Keratinocyte (primary cell): ENCODE measurements around the gene IFT122. TPM values are rescaled to one million over a fixed set of nuclear protein-coding genes. Genes with fewer than 3 reads are reported as not detected.

Experiments
- DNase-seq: peaks from one replicate; pipeline ENCODE4 v3.0.0-alpha.2; 2011; ENCODE audit warnings: low read depth, missing footprints, low spot score
- FAIRE-seq: peaks from 2 replicates; lab custom pipeline; 2011; peaks lifted over from hg19 to GRCh38; lab: Jason Lieb, UNC
- H2AFZ ChIP-seq: 2 replicates; pipeline ENCODE4 v1.6.0; 2012; ENCODE audit warnings: low read length, control low read depth, inconsistent platforms; ENCODE audit not compliant: control insufficient read depth
- H3K27ac ChIP-seq: 2 replicates; pipeline ENCODE4 v1.5.1; 2011; ENCODE audit warnings: low read length; ENCODE audit not compliant: control insufficient read depth, insufficient read depth
- H3K27me3 ChIP-seq: 3 replicates; pipeline ENCODE4 v1.6.0; 2011; ENCODE audit warnings: low read length; ENCODE audit not compliant: control insufficient read depth, insufficient read depth; ENCODE audit errors: extremely low read depth
- H3K36me3 ChIP-seq, 2 experiments: 2 replicates in 1 of 2; 3 replicates in 1 of 2; pipeline ENCODE4 v1.5.1; 2011; ENCODE audit warnings: low read length in 2 of 2, mild to moderate bottlenecking in 1 of 2; ENCODE audit not compliant: control insufficient read depth in 2 of 2, insufficient read depth in 2 of 2; ENCODE audit errors: extremely low read depth in 1 of 2
- H3K4me1 ChIP-seq: 3 replicates; pipeline ENCODE4 v1.5.1; 2011; ENCODE audit warnings: low read length; ENCODE audit not compliant: control insufficient read depth, insufficient read depth; ENCODE audit errors: extremely low read depth
- H3K4me2 ChIP-seq: 3 replicates; pipeline ENCODE4 v1.6.0; 2011; ENCODE audit warnings: low read depth, low read length; ENCODE audit not compliant: control insufficient read depth, insufficient read depth; ENCODE audit errors: extremely low read depth
- H3K4me3 ChIP-seq, 3 experiments: fragments of 200-600 bp in 1 of 3; sonication (generic) in 1 of 3; 2 replicates in 2 of 3; 3 replicates in 1 of 3; pipeline ENCODE4 v1.5.1; 2011 to 2016; ENCODE audit warnings: low read length in 3 of 3, mild to moderate bottlenecking in 3 of 3, control low read depth in 2 of 3, inconsistent platforms in 1 of 3, low read depth in 1 of 3, mixed read lengths in 1 of 3, mixed run types in 1 of 3, moderate library complexity in 1 of 3; ENCODE audit not compliant: control insufficient read depth in 2 of 3, insufficient read depth in 2 of 3; ENCODE audit errors: extremely low read depth in 1 of 3
- H3K79me2 ChIP-seq: 2 replicates; pipeline ENCODE4 v1.6.0; 2012; ENCODE audit warnings: low read length; ENCODE audit not compliant: control insufficient read depth, insufficient read depth
- H3K9ac ChIP-seq: 3 replicates; pipeline ENCODE4 v1.6.0; 2011; ENCODE audit warnings: low read length; ENCODE audit not compliant: control insufficient read depth, insufficient read depth; ENCODE audit errors: extremely low read depth
- H3K9me1 ChIP-seq: 3 replicates; pipeline ENCODE4 v1.6.0; 2011; ENCODE audit warnings: low read length; ENCODE audit not compliant: control insufficient read depth, insufficient read depth; ENCODE audit errors: extremely low read depth
- H3K9me3 ChIP-seq: 2 replicates; pipeline ENCODE4 v1.5.1; 2012; ENCODE audit warnings: low read depth, low read length; ENCODE audit not compliant: control insufficient read depth
- H4K20me1 ChIP-seq: 3 replicates; pipeline ENCODE4 v1.6.0; 2011; ENCODE audit warnings: low read length; ENCODE audit not compliant: control insufficient read depth, insufficient read depth; ENCODE audit errors: extremely low read depth
- EZH2 ChIP-seq: IDR thresholded peaks from one replicate; pipeline ENCODE4 v1.6.1; 2012; ENCODE audit warnings: inconsistent platforms, mild to moderate bottlenecking, low read length, moderate library complexity
- dilution Hi-C: fragments of 300-500 bp; cut with MboI; formaldehyde crosslinking; loops from one replicate; pipeline ENCODE4 v1.7.0; 2020; ENCODE audit warnings: low sequenced_read_pairs; ENCODE audit not compliant: extremely low pct_ligation_motif_present
- polyA plus RNA-seq, 5 experiments: library from polyadenylated mRNA; depleted of rRNA in 3 of 5; stranded (reverse) in 3 of 5; stranded (forward) in 1 of 5; unstranded in 1 of 5; fragments of >200 nt; gene quantifications; 1 replicate in 1 of 5; 2 replicates in 3 of 5; 3 replicates in 1 of 5; pipeline versions ENCODE4 v1.2.1 to v1.2.3, GENCODE V29; 2011 to 2012; ENCODE audit warnings: missing spikeins in 2 of 5, low read depth in 1 of 5, low replicate concordance in 1 of 5
- TF ChIP-seq, protein P1 (sequence below), 3 experiments: IDR thresholded peaks in 1 of 3; conservative IDR thresholded peaks in 1 of 3; optimal IDR thresholded peaks in 1 of 3; 2 replicates in 2 of 3; 3 replicates in 1 of 3; pipeline versions ENCODE3 to v1.5.1; 2011; ENCODE audit warnings: low read length in 3 of 3, mild to moderate bottlenecking in 3 of 3, moderate library complexity in 2 of 3, control low read depth in 1 of 3, inconsistent platforms in 1 of 3; ENCODE audit not compliant: insufficient read depth in 2 of 3; ENCODE audit errors: extremely low read depth in 1 of 3

IFT122 gene
- polyA plus RNA-seq, 1 donor (not counting 4 experiments of a cell fraction or from before 2014, with no cell fraction given): 7.1 TPM

DNA sequence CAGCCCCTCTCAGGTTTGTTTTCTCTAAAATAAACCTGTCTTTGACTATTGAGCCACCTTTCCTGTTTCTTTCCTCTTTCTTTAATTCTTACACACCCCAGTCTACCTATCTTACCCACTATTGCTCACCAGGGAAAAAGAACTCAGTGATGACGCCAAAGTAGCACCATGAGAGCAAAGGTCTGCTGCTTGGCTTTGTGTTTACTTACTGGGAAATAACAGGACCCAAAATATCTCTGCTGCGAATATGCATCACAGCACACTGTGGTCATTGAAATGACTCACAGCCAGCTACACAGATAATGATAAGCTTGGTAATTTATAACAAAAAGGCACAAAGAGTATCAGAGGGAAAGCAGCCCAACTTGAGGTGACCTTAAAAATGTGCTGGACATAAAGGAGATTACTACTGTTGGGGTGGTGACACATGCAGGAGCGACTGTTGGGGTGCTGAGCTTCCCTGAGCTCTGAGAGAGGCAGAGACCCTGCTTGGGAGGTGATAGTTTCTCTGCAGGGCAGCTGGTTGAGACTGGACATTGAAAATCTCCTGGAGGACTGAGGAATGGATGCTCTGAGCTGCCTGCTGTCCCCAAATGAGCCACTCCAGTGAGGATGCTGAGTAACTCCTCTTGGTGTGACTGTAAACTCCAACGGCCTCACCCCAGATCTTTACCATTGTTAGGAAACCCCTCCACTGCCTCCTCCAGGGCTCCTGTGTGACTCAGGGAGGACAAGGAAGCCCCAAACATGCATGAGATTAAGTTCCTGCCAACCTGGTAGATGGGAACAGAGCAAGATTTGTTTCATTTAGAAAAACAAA is 26.1 kb upstream of the IFT122 start:
- no peak for FAIRE-seq
- H4K20me1 ChIP-seq: no peaks in the 10 kb centered on the region
- no peak for DNase-seq
- H3K4me2 ChIP-seq: no peak overlapping the region
- H3K79me2 ChIP-seq: no peaks in the 10 kb centered on the region
- dilution Hi-C loops: no loop called here
- H3K9ac ChIP-seq: no peak overlapping the region
- no peaks in the 10 kb centered on the region for H3K9me3 ChIP-seq
- no peaks in the 10 kb centered on the region for H3K9me1 ChIP-seq
- no peaks in the 10 kb centered on the region for H3K27me3 ChIP-seq
- no peaks in the 10 kb centered on the region for H3K36me3 ChIP-seq
- H3K4me3 ChIP-seq: no peak overlapping the region
- peaks cover 4% of the 10 kb centered on the region for H3K4me1 ChIP-seq
- H2AFZ ChIP-seq: no peak overlapping the region
- H3K27ac ChIP-seq: no peak overlapping the region
- no peak for TF ChIP-seq EZH2
- TF ChIP-seq, protein P1, sequence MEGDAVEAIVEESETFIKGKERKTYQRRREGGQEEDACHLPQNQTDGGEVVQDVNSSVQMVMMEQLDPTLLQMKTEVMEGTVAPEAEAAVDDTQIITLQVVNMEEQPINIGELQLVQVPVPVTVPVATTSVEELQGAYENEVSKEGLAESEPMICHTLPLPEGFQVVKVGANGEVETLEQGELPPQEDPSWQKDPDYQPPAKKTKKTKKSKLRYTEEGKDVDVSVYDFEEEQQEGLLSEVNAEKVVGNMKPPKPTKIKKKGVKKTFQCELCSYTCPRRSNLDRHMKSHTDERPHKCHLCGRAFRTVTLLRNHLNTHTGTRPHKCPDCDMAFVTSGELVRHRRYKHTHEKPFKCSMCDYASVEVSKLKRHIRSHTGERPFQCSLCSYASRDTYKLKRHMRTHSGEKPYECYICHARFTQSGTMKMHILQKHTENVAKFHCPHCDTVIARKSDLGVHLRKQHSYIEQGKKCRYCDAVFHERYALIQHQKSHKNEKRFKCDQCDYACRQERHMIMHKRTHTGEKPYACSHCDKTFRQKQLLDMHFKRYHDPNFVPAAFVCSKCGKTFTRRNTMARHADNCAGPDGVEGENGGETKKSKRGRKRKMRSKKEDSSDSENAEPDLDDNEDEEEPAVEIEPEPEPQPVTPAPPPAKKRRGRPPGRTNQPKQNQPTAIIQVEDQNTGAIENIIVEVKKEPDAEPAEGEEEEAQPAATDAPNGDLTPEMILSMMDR (optimal IDR thresholded peaks at IDR 0.05 in 1 of 3, IDR thresholded peaks at IDR 0.05 in 1 of 3, conservative IDR thresholded peaks at IDR 0.05 in 1 of 3; ENCODE audit: extremely low read depth in 1 of 3, insufficient read depth in 2 of 3, low read length in 3 of 3): no peak

DNA sequence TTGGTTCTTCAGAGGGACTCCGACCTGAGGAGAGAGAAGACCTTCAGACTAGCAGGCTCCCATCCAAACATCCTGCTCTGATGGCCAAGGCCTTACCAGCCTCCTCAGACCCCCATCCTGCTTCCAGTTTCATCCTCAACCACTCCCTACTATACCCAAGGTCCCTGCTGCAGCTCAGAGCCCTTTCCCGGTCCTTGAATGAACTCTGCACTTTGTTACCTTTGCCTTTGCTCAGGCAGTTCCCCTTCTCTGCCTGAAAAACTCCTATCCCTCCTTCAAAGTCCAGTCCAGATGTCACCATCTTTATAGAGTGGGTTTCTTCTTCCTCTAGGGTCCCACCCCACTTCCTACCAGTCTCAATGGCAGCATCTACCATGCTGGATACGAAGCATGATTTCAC is 24.6 kb upstream of the IFT122 start:
- H3K4me2 ChIP-seq: no peak overlapping the region
- no peak overlapping the region for H3K4me3 ChIP-seq
- H3K9me1 ChIP-seq: no peaks in the 10 kb centered on the region
- no peak for DNase-seq
- no peak overlapping the region for H3K9ac ChIP-seq
- H3K4me1 ChIP-seq: peaks cover 4% of the 10 kb centered on the region
- no peak overlapping the region for H3K27ac ChIP-seq
- TF ChIP-seq, protein P1 (optimal IDR thresholded peaks at IDR 0.05 in 1 of 3, IDR thresholded peaks at IDR 0.05 in 1 of 3, conservative IDR thresholded peaks at IDR 0.05 in 1 of 3; ENCODE audit: extremely low read depth in 1 of 3, insufficient read depth in 2 of 3, low read length in 3 of 3): no peak
- TF ChIP-seq EZH2: no peak
- H3K36me3 ChIP-seq: no peaks in the 10 kb centered on the region
- dilution Hi-C loops: no loop called here
- no peaks in the 10 kb centered on the region for H3K27me3 ChIP-seq
- no peaks in the 10 kb centered on the region for H3K9me3 ChIP-seq
- no peak for FAIRE-seq
- H4K20me1 ChIP-seq: no peaks in the 10 kb centered on the region
- H3K79me2 ChIP-seq: no peaks in the 10 kb centered on the region
- H2AFZ ChIP-seq: no peak overlapping the region
